Upper lobe of left lung (tissue), 4 donors: ENCODE measurements around the gene RD3L.

Experiments used
- CTCF ChIP-seq, 6 experiments: fragments of 450-650 bp in 4 of 6; fragments of 200-600 bp in 2 of 6; sonication (generic) in 2 of 6; IDR thresholded peaks; one replicate each; pipeline ENCODE4 v1.5.1; 2016 to 2019; ENCODE audit warnings: antibody characterized with exemption in 6 of 6
- EP300 ChIP-seq, 4 donors: sonication (generic); formaldehyde crosslinking; IDR thresholded peaks; one replicate each; pipeline ENCODE4 v1.5.1; 2017; ENCODE audit warnings: antibody characterized with exemption in 4 of 4, control low read depth in 2 of 4
- POLR2AphosphoS5 ChIP-seq, 2 donors: sonication (generic); formaldehyde crosslinking; IDR thresholded peaks; one replicate each; pipeline ENCODE4 v1.5.1; 2017; ENCODE audit warnings: antibody characterized with exemption in 2 of 2

- no peak for TF ChIP-seq CTCF (IDR thresholded peaks at IDR 0.05)
- TF ChIP-seq POLR2AphosphoS5 (IDR thresholded peaks at IDR 0.05): no peak
- TF ChIP-seq EP300 (IDR thresholded peaks at IDR 0.05): no peak
Observed at GRCh38 chr14:103943673-103944072, 1.3 kb upstream of the RD3L start.
